GM12878 (cell line): ENCODE measurements around the gene KCNC1. TPM values are rescaled to one million over a fixed set of nuclear protein-coding genes. Genes with fewer than 3 reads are reported as not detected.

ENCODE experiments used
- ATAC-seq: fragments of 200-7000 bp; cut with Tn5 transposase; 3 replicates; pipeline ENCODE4 v1.9.1; 2020; ENCODE audit warnings: mild to moderate bottlenecking, moderate library complexity
- BruUV-seq: library from RNA; stranded (reverse); fragments of 400-500 nt; replicated peaks from 2 replicates; lab custom pipeline; 2021; lab: Mats Ljungman, UMichigan
- CTCF ChIA-PET: fragments of 300-600 bp; sonication (Branson Sonifier 250); formaldehyde crosslinking; extraction: SDS; loops from one replicate; lab custom pipeline; 2021; ENCODE audit warnings: inconsistent platforms; lab: Yijun Ruan, JAX
- POLR2A ChIA-PET: fragments of 350-600 bp; formaldehyde crosslinking; extraction: SDS; loops from one replicate; lab custom pipeline; 2021; ENCODE audit warnings: inconsistent platforms; lab: Charles Lee
- RAD21 ChIA-PET: fragments of 300-600 bp; sonication (Branson Sonifier 250); formaldehyde crosslinking; loops from one replicate; lab custom pipeline; 2023; ENCODE audit warnings: antibody characterized with exemption; ENCODE audit not compliant: unreplicated experiment; lab: Charles Lee
- SMC1A ChIA-PET: fragments of 300-600 bp; sonication (Branson Sonifier 250); formaldehyde crosslinking; loops from one replicate; lab custom pipeline; 2023; ENCODE audit not compliant: unreplicated experiment, uncharacterized antibody; lab: Charles Lee
- DNase-seq: peaks from one replicate; pipeline ENCODE4 v3.0.0-alpha.2; 2011; ENCODE audit warnings: low read depth, low spot score
- FAIRE-seq: peaks from 3 replicates; lab custom pipeline; 2011; peaks lifted over from hg19 to GRCh38; lab: Jason Lieb, UNC
- H2AFZ ChIP-seq: 2 replicates; pipeline ENCODE4 v1.6.0; 2011; ENCODE audit warnings: low read depth, low read length, control low read depth; ENCODE audit not compliant: control insufficient read depth
- H3K27ac ChIP-seq: 2 replicates; pipeline ENCODE4 v1.5.1; 2011; ENCODE audit warnings: control low read depth; ENCODE audit not compliant: control insufficient read depth, insufficient read depth
- H3K27me3 ChIP-seq, 2 experiments: replicated peaks in 1 of 2; 2 replicates each; pipeline versions ENCODE4 v1.6.0 to v1.6.1; 2011; ENCODE audit warnings: low read length in 1 of 2; ENCODE audit not compliant: control insufficient read depth in 2 of 2, insufficient read depth in 2 of 2
- H3K36me3 ChIP-seq, 2 experiments: 2 replicates each; pipeline ENCODE4 v1.5.1; 2011; ENCODE audit warnings: low read length in 1 of 2; ENCODE audit not compliant: control insufficient read depth in 2 of 2, insufficient read depth in 2 of 2
- H3K4me1 ChIP-seq: 2 replicates; pipeline ENCODE4 v1.6.1; 2011; ENCODE audit warnings: mild to moderate bottlenecking, low read length, moderate library complexity, mixed read lengths; ENCODE audit not compliant: control insufficient read depth, insufficient read depth
- H3K4me2 ChIP-seq: 2 replicates; pipeline ENCODE4 v1.6.0; 2011; ENCODE audit warnings: control low read depth; ENCODE audit not compliant: control insufficient read depth, insufficient read depth
- H3K4me3 ChIP-seq: fragments of 200-600 bp; sonication (generic); 2 replicates; pipeline ENCODE4 v1.5.1; 2016
- H3K79me2 ChIP-seq: 2 replicates; pipeline ENCODE4 v1.6.0; 2011; ENCODE audit warnings: low read length; ENCODE audit not compliant: control insufficient read depth, insufficient read depth
- H3K9ac ChIP-seq: 2 replicates; pipeline ENCODE4 v1.8.0; 2011; ENCODE audit warnings: low read length, control low read depth, mixed read lengths; ENCODE audit not compliant: control insufficient read depth, insufficient read depth
- H3K9me3 ChIP-seq: replicated peaks from 3 replicates; pipeline ENCODE4 v1.5.1; 2011; ENCODE audit warnings: mild to moderate bottlenecking, low read length; ENCODE audit not compliant: control insufficient read depth, insufficient read depth
- H4K20me1 ChIP-seq: 2 replicates; pipeline ENCODE4 v1.6.0; 2011; ENCODE audit not compliant: control insufficient read depth, insufficient read depth
- CBX3 ChIP-seq: fragments of 200-600 bp; sonication (generic); IDR thresholded peaks from 2 replicates; pipeline ENCODE4 v1.6.1; 2016; ENCODE audit warnings: low read depth, borderline replicate concordance
- CHD1 ChIP-seq: IDR thresholded peaks from 2 replicates; pipeline ENCODE4 v1.6.1; 2012; ENCODE audit warnings: low read depth, low read length, improper control_type of control experiment
- FOS ChIP-seq: IDR thresholded peaks from 3 replicates; pipeline ENCODE4 v1.6.1; 2011; ENCODE audit warnings: borderline replicate concordance; ENCODE audit not compliant: insufficient read length; ENCODE audit errors: extremely low read depth
- LARP7 ChIP-seq: fragments of 450-650 bp; IDR thresholded peaks from 2 replicates; pipeline ENCODE4 v1.6.1; 2017; ENCODE audit warnings: mild to moderate bottlenecking
- MYB ChIP-seq: fragments of 150-350 bp; IDR thresholded peaks from 2 replicates; pipeline ENCODE4 v1.6.1; 2014; ENCODE audit warnings: mild to moderate bottlenecking, low read depth, low read length, borderline replicate concordance
- RB1 ChIP-seq: fragments of 450-650 bp; formaldehyde crosslinking; IDR thresholded peaks from 2 replicates; pipeline ENCODE4 v1.6.1; 2017; ENCODE audit warnings: mild to moderate bottlenecking, borderline replicate concordance
- SMC3 ChIP-seq: IDR thresholded peaks from 2 replicates; pipeline ENCODE4 v1.6.1; 2011; ENCODE audit warnings: low read length, improper control_type of control experiment, borderline replicate concordance
- YBX1 ChIP-seq: fragments of 450-650 bp; IDR thresholded peaks from 2 replicates; pipeline ENCODE4 v1.6.1; 2016; ENCODE audit warnings: antibody characterized with exemption
- YY1 ChIP-seq: IDR thresholded peaks from 2 replicates; pipeline ENCODE4 v1.6.1; 2011; ENCODE audit warnings: low read depth, mild to moderate bottlenecking, low read length
- ZNF384 ChIP-seq: IDR thresholded peaks from 2 replicates; pipeline ENCODE4 v1.6.1; 2012; ENCODE audit warnings: low read depth, mild to moderate bottlenecking, low read length, improper control_type of control experiment, borderline replicate concordance
- ZZZ3 ChIP-seq: IDR thresholded peaks from 2 replicates; pipeline ENCODE4 v1.6.1; 2011; ENCODE audit warnings: low read depth; ENCODE audit not compliant: control insufficient read depth, insufficient read length
- WGBS: methylation state at CpG from one replicate; pipeline ENCODE4 v1.1.6; 2016; ENCODE audit warnings: low lambda C conversion rate; ENCODE audit not compliant: insufficient replicate concordance, insufficient coverage; ENCODE audit errors: missing lambda C conversion rate; 5-methylcytosine and 5-hydroxymethylcytosine counted together
- in situ Hi-C: fragments of 300-500 bp; cut with MboI; formaldehyde crosslinking; loops from 9 replicates; pipeline ENCODE4 v1.14.3; 2018; ENCODE audit warnings: mixed read lengths
- intact Hi-C: fragments of 100-400 bp; cut with micrococcal nuclease; formaldehyde crosslinking; loops from one replicate; pipeline ENCODE4 v1.14.2; 2022; ENCODE audit not compliant: unreplicated experiment
- polyA plus RNA-seq, 11 experiments: library from polyadenylated mRNA; depleted of rRNA in 4 of 11; unstranded in 6 of 11; stranded (reverse) in 5 of 11; fragments of >200 nt; fragmentation: Nextera tagmentation in 4 of 11; fragmentation: Illumina TruSeq in 1 of 11; extraction: Ambion mirVana in 4 of 11; extraction: Trizol in 1 of 11; gene quantifications; 1 replicate in 1 of 11; 2 replicates in 10 of 11; pipeline versions ENCODE4 v1.2.1 to v1.2.3, GENCODE V29; 2011 to 2016; ENCODE audit warnings: inconsistent platforms in 2 of 11, missing spikeins in 2 of 11, low read depth in 1 of 11
- total RNA-seq, 4 experiments: library from RNA; depleted of rRNA in 3 of 4; stranded (reverse); fragments of >200 nt in 3 of 4; fragmentation: Illumina TruSeq in 1 of 4; extraction: Trizol in 1 of 4; gene quantifications; 2 replicates each; pipeline versions ENCODE4 v1.2.1 to v1.2.3, GENCODE V29; 2013 to 2021
- TF ChIP-seq, protein P1 (sequence below): fragments of 450-650 bp; IDR thresholded peaks from 2 replicates; pipeline ENCODE4 v1.6.1; 2017; ENCODE audit warnings: mild to moderate bottlenecking, moderate library complexity
- TF ChIP-seq, protein P2 (sequence below): IDR thresholded peaks from 2 replicates; pipeline ENCODE4 v1.6.1; 2012; ENCODE audit warnings: low read depth, low read length, improper control_type of control experiment
- TF ChIP-seq, protein P3 (sequence below): IDR thresholded peaks from 2 replicates; pipeline ENCODE4 v1.6.1; 2012; ENCODE audit warnings: improper control_type of control experiment, low read depth, low read length; ENCODE audit not compliant: insufficient replicate concordance

Gene KCNC1
- total and polyA plus RNA-seq, 10 of the 15 experiments (the other 5 are each of a cell fraction or from before 2014, with no cell fraction given): 0.27 to 0.34 TPM; not detected in 8

DNA sequence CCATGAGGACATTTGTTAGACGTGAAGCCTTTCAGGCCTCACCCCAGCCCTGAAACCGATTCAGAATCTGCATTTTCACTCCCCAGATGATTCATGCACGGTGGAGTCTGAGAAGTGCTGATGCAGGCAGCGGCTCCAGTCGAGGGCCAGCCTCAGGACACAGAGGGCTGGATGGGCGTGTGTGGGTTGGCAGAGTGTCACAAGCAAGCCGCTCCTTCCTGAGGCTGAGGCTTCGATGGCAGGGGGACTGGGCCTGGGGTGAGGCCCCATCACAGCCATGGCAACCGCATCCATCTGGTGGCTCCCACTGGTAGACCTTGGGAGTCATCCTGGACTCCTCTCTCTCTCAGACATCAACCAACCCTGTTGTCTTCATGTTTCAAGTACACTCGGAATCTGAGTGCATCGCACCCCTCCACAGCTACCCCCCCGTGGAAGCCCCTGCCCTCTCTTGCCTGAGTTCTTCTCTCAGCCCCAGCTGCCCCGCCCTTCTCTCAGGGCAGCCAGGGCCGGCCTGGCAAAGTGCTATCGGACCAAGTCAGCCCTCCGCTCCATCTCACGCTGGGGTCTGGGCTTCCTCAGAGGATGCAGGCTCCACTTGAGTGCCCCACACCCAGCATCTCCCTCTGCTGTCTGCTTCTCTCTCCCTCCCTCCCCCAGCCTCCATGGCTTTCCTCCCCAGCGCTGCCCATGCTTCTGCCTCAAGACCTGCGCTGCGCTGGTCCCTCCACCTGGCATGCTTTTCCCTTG is 10.6 kb downstream of the KCNC1 start:
- Histone ChIP-seq H3K4me2 (no peak overlapping the region), H3K9ac (no peak overlapping the region), H3K79me2 (no peaks in the 10 kb centered on the region), H3K4me1 (no peaks in the 10 kb centered on the region), H2AFZ (no peak overlapping the region), H3K9me3 (no peaks in the 10 kb centered on the region), H3K36me3 (no peaks in the 10 kb centered on the region), H3K4me3 (no peak overlapping the region), H4K20me1 (no peaks in the 10 kb centered on the region), H3K27ac (no peak overlapping the region), H3K27me3 (peaks cover 0 to 1% of the 10 kb centered on the region in 2 experiments; a peak in 2 of 4 replicates)
- ChIA-PET RAD21 (no interaction called here), CTCF (interaction anchor here (2.9 kb wide), 1 partner anchor 14 kb away, joined by 13 read pairs; no protein-coding TSS in a partner anchor), POLR2A (no interaction called here), SMC1A (no interaction called here)
- WGBS: 35% methylated on average over 19 of the region's 20 CpGs
- in situ Hi-C loops (no loop called here), intact Hi-C loops (no loop called here)
- ATAC-seq (no peak), DNase-seq (no peak), FAIRE-seq (no peak)
- TF ChIP-seq, protein P1, sequence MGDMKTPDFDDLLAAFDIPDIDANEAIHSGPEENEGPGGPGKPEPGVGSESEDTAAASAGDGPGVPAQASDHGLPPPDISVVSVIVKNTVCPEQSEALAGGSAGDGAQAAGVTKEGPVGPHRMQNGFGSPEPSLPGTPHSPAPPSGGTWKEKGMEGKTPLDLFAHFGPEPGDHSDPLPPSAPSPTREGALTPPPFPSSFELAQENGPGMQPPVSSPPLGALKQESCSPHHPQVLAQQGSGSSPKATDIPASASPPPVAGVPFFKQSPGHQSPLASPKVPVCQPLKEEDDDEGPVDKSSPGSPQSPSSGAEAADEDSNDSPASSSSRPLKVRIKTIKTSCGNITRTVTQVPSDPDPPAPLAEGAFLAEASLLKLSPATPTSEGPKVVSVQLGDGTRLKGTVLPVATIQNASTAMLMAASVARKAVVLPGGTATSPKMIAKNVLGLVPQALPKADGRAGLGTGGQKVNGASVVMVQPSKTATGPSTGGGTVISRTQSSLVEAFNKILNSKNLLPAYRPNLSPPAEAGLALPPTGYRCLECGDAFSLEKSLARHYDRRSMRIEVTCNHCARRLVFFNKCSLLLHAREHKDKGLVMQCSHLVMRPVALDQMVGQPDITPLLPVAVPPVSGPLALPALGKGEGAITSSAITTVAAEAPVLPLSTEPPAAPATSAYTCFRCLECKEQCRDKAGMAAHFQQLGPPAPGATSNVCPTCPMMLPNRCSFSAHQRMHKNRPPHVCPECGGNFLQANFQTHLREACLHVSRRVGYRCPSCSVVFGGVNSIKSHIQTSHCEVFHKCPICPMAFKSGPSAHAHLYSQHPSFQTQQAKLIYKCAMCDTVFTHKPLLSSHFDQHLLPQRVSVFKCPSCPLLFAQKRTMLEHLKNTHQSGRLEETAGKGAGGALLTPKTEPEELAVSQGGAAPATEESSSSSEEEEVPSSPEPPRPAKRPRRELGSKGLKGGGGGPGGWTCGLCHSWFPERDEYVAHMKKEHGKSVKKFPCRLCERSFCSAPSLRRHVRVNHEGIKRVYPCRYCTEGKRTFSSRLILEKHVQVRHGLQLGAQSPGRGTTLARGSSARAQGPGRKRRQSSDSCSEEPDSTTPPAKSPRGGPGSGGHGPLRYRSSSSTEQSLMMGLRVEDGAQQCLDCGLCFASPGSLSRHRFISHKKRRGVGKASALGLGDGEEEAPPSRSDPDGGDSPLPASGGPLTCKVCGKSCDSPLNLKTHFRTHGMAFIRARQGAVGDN: no peak
- no peak for TF ChIP-seq YBX1
- TF ChIP-seq FOS: no peak
- TF ChIP-seq RB1: no peak
- TF ChIP-seq, protein P2, sequence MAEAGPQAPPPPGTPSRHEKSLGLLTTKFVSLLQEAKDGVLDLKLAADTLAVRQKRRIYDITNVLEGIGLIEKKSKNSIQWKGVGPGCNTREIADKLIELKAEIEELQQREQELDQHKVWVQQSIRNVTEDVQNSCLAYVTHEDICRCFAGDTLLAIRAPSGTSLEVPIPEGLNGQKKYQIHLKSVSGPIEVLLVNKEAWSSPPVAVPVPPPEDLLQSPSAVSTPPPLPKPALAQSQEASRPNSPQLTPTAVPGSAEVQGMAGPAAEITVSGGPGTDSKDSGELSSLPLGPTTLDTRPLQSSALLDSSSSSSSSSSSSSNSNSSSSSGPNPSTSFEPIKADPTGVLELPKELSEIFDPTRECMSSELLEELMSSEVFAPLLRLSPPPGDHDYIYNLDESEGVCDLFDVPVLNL: no peak
- TF ChIP-seq ZNF384: no peak
- TF ChIP-seq LARP7: no peak
- no peak for TF ChIP-seq CBX3
- TF ChIP-seq YY1: no peak
- no peak for TF ChIP-seq MYB
- no peak for TF ChIP-seq ZZZ3
- TF ChIP-seq CHD1: no peak
- no peak for TF ChIP-seq SMC3
- TF ChIP-seq, protein P3, sequence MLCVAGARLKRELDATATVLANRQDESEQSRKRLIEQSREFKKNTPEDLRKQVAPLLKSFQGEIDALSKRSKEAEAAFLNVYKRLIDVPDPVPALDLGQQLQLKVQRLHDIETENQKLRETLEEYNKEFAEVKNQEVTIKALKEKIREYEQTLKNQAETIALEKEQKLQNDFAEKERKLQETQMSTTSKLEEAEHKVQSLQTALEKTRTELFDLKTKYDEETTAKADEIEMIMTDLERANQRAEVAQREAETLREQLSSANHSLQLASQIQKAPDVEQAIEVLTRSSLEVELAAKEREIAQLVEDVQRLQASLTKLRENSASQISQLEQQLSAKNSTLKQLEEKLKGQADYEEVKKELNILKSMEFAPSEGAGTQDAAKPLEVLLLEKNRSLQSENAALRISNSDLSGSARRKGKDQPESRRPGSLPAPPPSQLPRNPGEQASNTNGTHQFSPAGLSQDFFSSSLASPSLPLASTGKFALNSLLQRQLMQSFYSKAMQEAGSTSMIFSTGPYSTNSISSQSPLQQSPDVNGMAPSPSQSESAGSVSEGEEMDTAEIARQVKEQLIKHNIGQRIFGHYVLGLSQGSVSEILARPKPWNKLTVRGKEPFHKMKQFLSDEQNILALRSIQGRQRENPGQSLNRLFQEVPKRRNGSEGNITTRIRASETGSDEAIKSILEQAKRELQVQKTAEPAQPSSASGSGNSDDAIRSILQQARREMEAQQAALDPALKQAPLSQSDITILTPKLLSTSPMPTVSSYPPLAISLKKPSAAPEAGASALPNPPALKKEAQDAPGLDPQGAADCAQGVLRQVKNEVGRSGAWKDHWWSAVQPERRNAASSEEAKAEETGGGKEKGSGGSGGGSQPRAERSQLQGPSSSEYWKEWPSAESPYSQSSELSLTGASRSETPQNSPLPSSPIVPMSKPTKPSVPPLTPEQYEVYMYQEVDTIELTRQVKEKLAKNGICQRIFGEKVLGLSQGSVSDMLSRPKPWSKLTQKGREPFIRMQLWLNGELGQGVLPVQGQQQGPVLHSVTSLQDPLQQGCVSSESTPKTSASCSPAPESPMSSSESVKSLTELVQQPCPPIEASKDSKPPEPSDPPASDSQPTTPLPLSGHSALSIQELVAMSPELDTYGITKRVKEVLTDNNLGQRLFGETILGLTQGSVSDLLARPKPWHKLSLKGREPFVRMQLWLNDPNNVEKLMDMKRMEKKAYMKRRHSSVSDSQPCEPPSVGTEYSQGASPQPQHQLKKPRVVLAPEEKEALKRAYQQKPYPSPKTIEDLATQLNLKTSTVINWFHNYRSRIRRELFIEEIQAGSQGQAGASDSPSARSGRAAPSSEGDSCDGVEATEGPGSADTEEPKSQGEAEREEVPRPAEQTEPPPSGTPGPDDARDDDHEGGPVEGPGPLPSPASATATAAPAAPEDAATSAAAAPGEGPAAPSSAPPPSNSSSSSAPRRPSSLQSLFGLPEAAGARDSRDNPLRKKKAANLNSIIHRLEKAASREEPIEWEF: no peak
- BruUV-seq: no TSS peak
